Measurements from ENCODE around the gene BRAT1. TPM values are rescaled to one million over a fixed set of nuclear protein-coding genes. Genes with fewer than 3 reads are reported as not detected.

BRAT1 gene
- total and polyA plus RNA-seq, 4 experiments from 2014 or later: 24.2 to 42.4 (median 39.2) TPM

GRCh38 chr7:2523941-2524807 is 31.1 kb downstream of the BRAT1 start:
- Histone ChIP-seq H3K4me1 (ENCODE audit: insufficient read depth, low read length) (peaks cover 72% of the 10 kb centered on the region), H3K9me3 (ENCODE audit: control insufficient read depth in 1 of 2, low read length in 2 of 2) (no peaks in the 10 kb centered on the region), H3K4me3 (ENCODE audit: low read length in 2 of 2) (peak overlapping the region in 1 of 2 donors; percentile 98), H3K27me3 (ENCODE audit: insufficient read depth, low read length) (no peaks in the 10 kb centered on the region), H3K36me3 (ENCODE audit: insufficient read depth, low read length) (peaks cover 34% of the 10 kb centered on the region), H3K27ac (ENCODE audit: low read depth, low read length) (peak overlapping the region; percentile 80)
- intact Hi-C loops (cut with micrococcal nuclease): loop anchor here (5.0 kb wide), 1 partner anchor 47 kb away; the partner anchor contains the start of gene GRIFIN
- peaks cover 18 to 52% of the 10 kb centered on the region in 2 donors for H3K36me3 Mint-ChIP-seq
- no peaks in the 10 kb centered on the region for H3K27me3 Mint-ChIP-seq
- H3K27ac Mint-ChIP-seq: peak overlapping the region in 2 of 7 donors; percentile 3 to 99
- peaks cover 17 to 65% (median 48%) of the 10 kb centered on the region in 4 donors for H3K4me1 Mint-ChIP-seq
- peak overlapping the region in 4 of 8 donors; percentile 31 to 46 (median 36) for H3K4me3 Mint-ChIP-seq
- no peaks in the 10 kb centered on the region for H3K9me3 Mint-ChIP-seq
- ChIA-PET CTCF (ENCODE audit: partially characterized antibody) (no interaction called here), POLR2A (ENCODE audit: partially characterized antibody) (interaction anchor here (0.6 to 15.7 kb wide), 5 partner anchors 12 to 897 kb away, joined by 3 to 511 read pairs (median 3); partner anchors contain the start of gene IQCE)
- peak in 1 of 5 donors; percentile 57 for DNase-seq

GRCh38 chr7:2523461-2523936 is 31.8 kb downstream of the BRAT1 start:
- H3K4me3 ChIP-seq (ENCODE audit: low read length in 2 of 2): peak overlapping the region; percentile 23 to 98
- CTCF ChIA-PET (ENCODE audit: partially characterized antibody): no interaction called here
- intact Hi-C loops (cut with micrococcal nuclease): loop anchor here (5.0 kb wide), 1 partner anchor 46 kb away; the partner anchor contains the start of gene GRIFIN

GRCh38 chr7:2522780-2523433 is 32.4 kb downstream of the BRAT1 start:
- intact Hi-C loops (cut with micrococcal nuclease): loop anchor here (1.0 to 5.0 kb wide), 2 partner anchors 7 to 46 kb away; partner anchors contain the start of gene GRIFIN
- H3K4me3 Mint-ChIP-seq: peak overlapping the region; percentile 92 to 99 (median 97)
- no peaks in the 10 kb centered on the region for H3K9me3 ChIP-seq (ENCODE audit: control insufficient read depth in 1 of 2, low read length in 2 of 2)
- H3K4me3 ChIP-seq (ENCODE audit: low read length in 2 of 2): peak overlapping the region; percentile 79 to 98
- H3K36me3 Mint-ChIP-seq: peaks cover 18 to 44% of the 10 kb centered on the region in 2 donors
- peaks cover 72% of the 10 kb centered on the region for H3K4me1 ChIP-seq (ENCODE audit: insufficient read depth, low read length)
- peak overlapping the region; percentile 80 for H3K27ac ChIP-seq (ENCODE audit: low read depth, low read length)
- no peaks in the 10 kb centered on the region for H3K27me3 ChIP-seq (ENCODE audit: insufficient read depth, low read length)
- no peaks in the 10 kb centered on the region for H3K9me3 Mint-ChIP-seq
- ChIA-PET POLR2A (ENCODE audit: partially characterized antibody) (interaction anchor here (0.7 to 15.7 kb wide), 10 partner anchors 12 to 176 kb away, joined by 3 to 511 read pairs (median 4); partner anchors contain the start of gene IQCE), CTCF (ENCODE audit: partially characterized antibody) (interaction anchor here (1.1 kb wide), 1 partner anchor 187 kb away, joined by 3 read pairs; no protein-coding TSS in a partner anchor)
- DNase-seq: peak in 1 of 5 donors; percentile 66
- peaks cover 26% of the 10 kb centered on the region for H3K36me3 ChIP-seq (ENCODE audit: insufficient read depth, low read length)
- peaks cover 16 to 60% (median 44%) of the 10 kb centered on the region in 4 donors for H3K4me1 Mint-ChIP-seq
- no peaks in the 10 kb centered on the region for H3K27me3 Mint-ChIP-seq
- H3K27ac Mint-ChIP-seq: peak overlapping the region; percentile 92 to 99 (median 95)

More at GRCh38 chr7:2523461-2523936, 31.8 kb downstream of the BRAT1 start:
- DNase-seq: no peak
- peak overlapping the region; percentile 80 for H3K27ac ChIP-seq (ENCODE audit: low read depth, low read length)
- peaks cover 72% of the 10 kb centered on the region for H3K4me1 ChIP-seq (ENCODE audit: insufficient read depth, low read length)
- Mint-ChIP-seq H3K4me1 (peaks cover 16 to 60% (median 44%) of the 10 kb centered on the region in 4 donors), H3K9me3 (no peaks in the 10 kb centered on the region), H3K27ac (peak overlapping the region in 5 of 7 donors; percentile 22 to 99 (median 95)), H3K27me3 (no peaks in the 10 kb centered on the region), H3K4me3 (peak overlapping the region; percentile 92 to 99 (median 97)), H3K36me3 (peaks cover 18 to 50% of the 10 kb centered on the region in 2 donors)
- H3K9me3 ChIP-seq (ENCODE audit: control insufficient read depth in 1 of 2, low read length in 2 of 2): no peaks in the 10 kb centered on the region
- no peaks in the 10 kb centered on the region for H3K27me3 ChIP-seq (ENCODE audit: insufficient read depth, low read length)
- POLR2A ChIA-PET (ENCODE audit: partially characterized antibody): interaction anchor here (0.6 to 15.7 kb wide), 7 partner anchors 13 to 896 kb away, joined by 3 to 511 read pairs (median 5); partner anchors contain the start of gene IQCE
- peaks cover 31% of the 10 kb centered on the region for H3K36me3 ChIP-seq (ENCODE audit: insufficient read depth, low read length)

- CTCF ChIA-PET (ENCODE audit: partially characterized antibody): interaction anchor here (1.1 kb wide), 1 partner anchor 188 kb away, joined by 3 read pairs; no protein-coding TSS in a partner anchor
- POLR2A ChIA-PET (ENCODE audit: partially characterized antibody): interaction anchor here (0.6 to 15.7 kb wide), 14 partner anchors 7 to 177 kb away, joined by 3 to 511 read pairs (median 4); partner anchors contain the start of genes IQCE and TTYH3
These were observed 33.3 kb downstream of the BRAT1 start for GRCh38 chr7:2521952-2522591.

GRCh38 chr7:2521341-2521745 is 34.0 kb downstream of the BRAT1 start:
- ChIA-PET POLR2A (ENCODE audit: partially characterized antibody) (interaction anchor here (0.6 to 15.7 kb wide), 14 partner anchors 8 to 1599 kb away, joined by 3 to 511 read pairs (median 4); partner anchors contain the start of genes BRAT1, IQCE and TTYH3), CTCF (ENCODE audit: partially characterized antibody) (interaction anchor here (1.1 to 1.4 kb wide), 3 partner anchors 9 to 189 kb away, joined by 3 read pairs; no protein-coding TSS in a partner anchor)
- Mint-ChIP-seq H3K4me3 (peak overlapping the region; percentile 92 to 99 (median 97)), H3K9me3 (no peaks in the 10 kb centered on the region), H3K27me3 (no peaks in the 10 kb centered on the region), H3K4me1 (peaks cover 17 to 54% (median 34%) of the 10 kb centered on the region in 4 donors), H3K27ac (peak overlapping the region; percentile 92 to 99 (median 95)), H3K36me3 (peaks cover 18 to 33% of the 10 kb centered on the region in 2 donors)
- peaks cover 14% of the 10 kb centered on the region for H3K36me3 ChIP-seq (ENCODE audit: insufficient read depth, low read length)
- no peak for DNase-seq
- H3K27me3 ChIP-seq (ENCODE audit: insufficient read depth, low read length): no peaks in the 10 kb centered on the region
- H3K9me3 ChIP-seq (ENCODE audit: control insufficient read depth in 1 of 2, low read length in 2 of 2): no peaks in the 10 kb centered on the region
- intact Hi-C loops (cut with micrococcal nuclease): loop anchor here (5.0 kb wide), 1 partner anchor 44 kb away; the partner anchor contains the start of gene GRIFIN
- peaks cover 57% of the 10 kb centered on the region for H3K4me1 ChIP-seq (ENCODE audit: insufficient read depth, low read length)
- H3K4me3 ChIP-seq (ENCODE audit: low read length in 2 of 2): peak overlapping the region; percentile 79 to 98
- peak overlapping the region; percentile 80 for H3K27ac ChIP-seq (ENCODE audit: low read depth, low read length)

More at GRCh38 chr7:2521952-2522591, 33.3 kb downstream of the BRAT1 start:
- H3K36me3 Mint-ChIP-seq: peaks cover 18 to 38% of the 10 kb centered on the region in 2 donors
- peak overlapping the region; percentile 92 to 99 (median 97) for H3K4me3 Mint-ChIP-seq
- Histone ChIP-seq H3K36me3 (ENCODE audit: insufficient read depth, low read length) (peaks cover 21% of the 10 kb centered on the region), H3K9me3 (ENCODE audit: control insufficient read depth in 1 of 2, low read length in 2 of 2) (no peaks in the 10 kb centered on the region), H3K27me3 (ENCODE audit: insufficient read depth, low read length) (no peaks in the 10 kb centered on the region), H3K4me1 (ENCODE audit: insufficient read depth, low read length) (peaks cover 64% of the 10 kb centered on the region), H3K27ac (ENCODE audit: low read depth, low read length) (peak overlapping the region; percentile 80), H3K4me3 (ENCODE audit: low read length in 2 of 2) (peak overlapping the region; percentile 79 to 98)
- intact Hi-C loops (cut with micrococcal nuclease): loop anchor here (1.0 to 5.0 kb wide), 2 partner anchors 8 to 45 kb away; partner anchors contain the start of gene GRIFIN
- H3K9me3 Mint-ChIP-seq: no peaks in the 10 kb centered on the region
- H3K27me3 Mint-ChIP-seq: no peaks in the 10 kb centered on the region
- H3K4me1 Mint-ChIP-seq: peaks cover 17 to 60% (median 40%) of the 10 kb centered on the region in 4 donors
- H3K27ac Mint-ChIP-seq: peak overlapping the region; percentile 92 to 99 (median 95)
- peak; percentile 65 to 93 (median 67) for DNase-seq

Data from CD4-positive, alpha-beta memory T cell (primary cell).